Stomach (tissue), 9 donors: ENCODE results near the gene MCAT. TPM values are rescaled to one million over a fixed set of nuclear protein-coding genes. Genes with fewer than 3 reads are reported as not detected.

ENCODE experiments used
- DNase-seq, 2 donors: peaks; one replicate each; pipeline versions ENCODE4 v3.0.0 to v3.0.0-alpha.2; 2013 to 2019
- H3K27ac ChIP-seq, 5 donors: fragments of 200-600 bp in 4 of 5; sonication (generic) in 4 of 5; one replicate each; pipeline ENCODE4 v1.5.1; 2013 to 2019; ENCODE audit warnings: mild to moderate bottlenecking in 1 of 5, moderate library complexity in 1 of 5
- H3K27me3 ChIP-seq, 3 donors: fragments of 200-600 bp; sonication (generic); one replicate each; pipeline ENCODE4 v1.5.1; 2017 to 2019; ENCODE audit warnings: mixed run types in 1 of 3
- H3K36me3 ChIP-seq, 4 donors: fragments of 200-600 bp; sonication (generic); 1 replicate in 3 of 4; 2 replicates in 1 of 4; pipeline ENCODE4 v1.5.1; 2016 to 2019
- H3K4me1 ChIP-seq, 4 donors: fragments of 200-600 bp; sonication (generic); one replicate each; pipeline ENCODE4 v1.5.1; 2016 to 2019
- H3K4me3 ChIP-seq, 4 donors: fragments of 200-600 bp; sonication (generic) in 3 of 4; one replicate each; pipeline ENCODE4 v1.5.1; 2016 to 2019; ENCODE audit warnings: mild to moderate bottlenecking in 1 of 4
- H3K9me3 ChIP-seq, 4 donors: fragments of 200-600 bp; sonication (generic); one replicate each; pipeline ENCODE4 v1.5.1; 2016 to 2019
- EP300 ChIP-seq: sonication (generic); formaldehyde crosslinking; IDR thresholded peaks from one replicate; pipeline ENCODE4 v1.6.1; 2017; ENCODE audit warnings: antibody characterized with exemption
- POLR2A ChIP-seq, 4 donors: fragments of 450-650 bp; IDR thresholded peaks; one replicate each; pipeline ENCODE4 v1.6.1; 2016; ENCODE audit warnings: antibody characterized with exemption in 4 of 4, control low read depth in 2 of 4, mild to moderate bottlenecking in 1 of 4, moderate library complexity in 1 of 4
- POLR2AphosphoS5 ChIP-seq, 3 donors: sonication (generic); formaldehyde crosslinking; IDR thresholded peaks; one replicate each; pipeline ENCODE4 v1.6.1; 2016; ENCODE audit warnings: antibody characterized with exemption in 3 of 3
- WGBS, 5 donors: extraction: QIAGEN DNeasy Blood & Tissue Kit in 3 of 5; methylation state at CpG; one replicate each; pipeline versions ENCODE4 v1.1.5 to v1.1.7; 2013 to 2018; 5-methylcytosine and 5-hydroxymethylcytosine counted together
- intact Hi-C: fragments of 100-400 bp; cut with DNase I; formaldehyde crosslinking; loops from one replicate; pipeline ENCODE4 v1.15.1; 2023; ENCODE audit warnings: low total_unique reads
- polyA plus RNA-seq, 3 donors: library from polyadenylated mRNA; stranded (reverse); fragments of 200-250 nt; gene quantifications; one replicate each; pipeline ENCODE4 v1.2.3, GENCODE V29; 2013
- total RNA-seq, 5 donors: library from RNA; depleted of rRNA; stranded (reverse); fragments of >200 nt; gene quantifications; one replicate each; pipeline versions ENCODE4 v1.1.0 to v1.2.3, GENCODE V29; 2014 to 2016
- TF ChIP-seq, protein P1 (sequence below), 7 experiments: fragments of 450-650 bp in 4 of 7; fragments of 200-600 bp in 3 of 7; sonication (generic) in 3 of 7; IDR thresholded peaks; one replicate each; pipeline ENCODE4 v1.5.1; 2016 to 2019; ENCODE audit warnings: antibody characterized with exemption in 7 of 7, control low read depth in 2 of 7, mild to moderate bottlenecking in 1 of 7
- donor health status: healthy with polysubstance abuse.
- donor health status: Bipolar disorder and iron deficiency.
- donor health status: healthy.

The MCAT gene
- total and polyA plus RNA-seq, 8 donors, result 11.7 to 197 (median 19.0) TPM; not detected in 1

DNA sequence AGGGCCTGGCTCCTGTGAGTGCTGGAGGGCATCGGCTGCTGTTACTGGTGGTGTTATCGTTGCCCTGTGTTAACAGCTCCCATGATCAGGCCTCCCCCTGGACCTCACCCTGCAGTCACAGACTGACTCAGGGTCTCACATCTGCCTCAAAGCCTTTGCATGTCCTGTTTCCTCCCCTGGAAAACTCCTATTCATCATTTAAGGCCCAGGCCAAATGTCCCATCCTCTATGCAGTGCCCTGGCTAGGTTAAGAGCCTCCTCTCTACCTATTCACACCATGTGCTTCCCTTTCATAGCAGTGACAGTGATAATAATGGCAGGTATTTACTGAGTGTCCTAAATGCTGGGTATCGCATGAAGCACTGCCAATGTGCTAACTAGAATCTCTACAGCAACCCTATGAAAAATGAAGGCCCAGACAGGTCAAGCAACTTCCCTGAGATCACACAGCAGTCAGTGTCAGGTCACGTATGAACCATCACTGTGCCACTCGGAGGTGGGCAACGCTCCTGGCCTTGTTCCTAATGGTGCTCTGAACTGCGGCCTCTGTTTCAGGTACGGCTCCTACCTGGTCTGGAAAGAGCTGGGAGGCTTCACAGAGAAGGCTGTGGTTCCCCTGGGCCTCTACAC, 17.4 kb upstream of the MCAT start:
- peaks cover 6 to 48% (median 39%) of the 10 kb centered on the region in 4 donors for H3K36me3 ChIP-seq
- TF ChIP-seq POLR2A (IDR thresholded peaks at IDR 0.05) (no peak), EP300 (no peak), POLR2AphosphoS5 (IDR thresholded peaks at IDR 0.05) (no peak)
- TF ChIP-seq, protein P1, sequence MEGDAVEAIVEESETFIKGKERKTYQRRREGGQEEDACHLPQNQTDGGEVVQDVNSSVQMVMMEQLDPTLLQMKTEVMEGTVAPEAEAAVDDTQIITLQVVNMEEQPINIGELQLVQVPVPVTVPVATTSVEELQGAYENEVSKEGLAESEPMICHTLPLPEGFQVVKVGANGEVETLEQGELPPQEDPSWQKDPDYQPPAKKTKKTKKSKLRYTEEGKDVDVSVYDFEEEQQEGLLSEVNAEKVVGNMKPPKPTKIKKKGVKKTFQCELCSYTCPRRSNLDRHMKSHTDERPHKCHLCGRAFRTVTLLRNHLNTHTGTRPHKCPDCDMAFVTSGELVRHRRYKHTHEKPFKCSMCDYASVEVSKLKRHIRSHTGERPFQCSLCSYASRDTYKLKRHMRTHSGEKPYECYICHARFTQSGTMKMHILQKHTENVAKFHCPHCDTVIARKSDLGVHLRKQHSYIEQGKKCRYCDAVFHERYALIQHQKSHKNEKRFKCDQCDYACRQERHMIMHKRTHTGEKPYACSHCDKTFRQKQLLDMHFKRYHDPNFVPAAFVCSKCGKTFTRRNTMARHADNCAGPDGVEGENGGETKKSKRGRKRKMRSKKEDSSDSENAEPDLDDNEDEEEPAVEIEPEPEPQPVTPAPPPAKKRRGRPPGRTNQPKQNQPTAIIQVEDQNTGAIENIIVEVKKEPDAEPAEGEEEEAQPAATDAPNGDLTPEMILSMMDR (IDR thresholded peaks at IDR 0.05), result no peak
- peaks cover 43 to 90% (median 71%) of the 10 kb centered on the region in 4 donors for H3K4me1 ChIP-seq
- DNase-seq, result no peak
- H3K9me3 ChIP-seq, result no peaks in the 10 kb centered on the region
- 79 to 89% (median 81%) methylated on average over 5 to 8 of the region's 8 CpGs for WGBS, 5 donors
- H3K27me3 ChIP-seq, result no peaks in the 10 kb centered on the region
- no peak overlapping the region for H3K4me3 ChIP-seq
- intact Hi-C loops, result no loop called here
- peak overlapping the region; percentile 75 to 81 (median 75) for H3K27ac ChIP-seq

DNA sequence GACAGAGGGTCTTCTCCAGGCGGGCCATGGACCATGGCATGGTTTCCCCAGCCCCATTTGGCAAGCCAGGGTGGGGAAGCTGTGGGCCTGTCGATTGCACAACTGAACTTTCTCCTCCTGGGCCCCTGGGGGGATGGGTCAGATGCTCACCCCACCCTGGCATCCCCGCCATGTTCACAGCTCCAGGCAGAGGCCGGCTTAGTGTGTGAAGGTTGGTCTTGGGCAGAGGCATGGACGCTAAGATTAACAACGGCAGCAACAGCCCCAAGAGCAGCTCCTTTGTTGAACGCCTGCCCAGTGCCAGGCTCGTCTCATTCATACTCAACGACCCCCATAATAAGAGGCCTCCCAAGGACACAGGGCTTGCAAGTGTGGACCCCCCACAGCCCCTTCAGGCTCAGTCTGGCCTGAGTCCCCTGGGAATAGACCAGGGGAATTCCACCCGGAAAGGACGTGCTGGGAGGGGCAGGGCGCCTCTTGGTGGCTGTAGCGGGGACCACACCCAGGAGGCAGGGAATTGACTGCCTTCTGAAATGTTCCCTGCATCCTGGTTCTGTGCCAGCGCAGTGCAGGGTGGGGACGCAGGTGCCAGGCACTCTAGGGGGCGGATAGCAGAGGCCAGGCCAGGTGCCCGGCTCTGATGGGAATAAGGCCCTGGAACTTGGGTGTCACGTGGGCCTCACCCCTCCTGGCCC, 16.4 kb upstream of the MCAT start:
- WGBS, 5 donors, result 32 to 48% (median 35%) methylated on average over 8 to 18 of the region's 18 CpGs
- TF ChIP-seq EP300 (no peak), POLR2A (IDR thresholded peaks at IDR 0.05) (no peak), POLR2AphosphoS5 (IDR thresholded peaks at IDR 0.05) (peak in 2 of 3 donors; percentile 35 to 81)
- TF ChIP-seq, protein P1 (IDR thresholded peaks at IDR 0.05), result peak in 5 of 7 experiments; percentile 32 to 72 (median 62)
- Histone ChIP-seq H3K4me1 (peaks cover 47 to 91% (median 78%) of the 10 kb centered on the region in 4 donors), H3K27me3 (no peaks in the 10 kb centered on the region), H3K9me3 (no peaks in the 10 kb centered on the region), H3K36me3 (peaks cover 6 to 56% (median 40%) of the 10 kb centered on the region in 4 donors), H3K4me3 (no peak overlapping the region), H3K27ac (peak overlapping the region; percentile 75 to 81 (median 75))
- peak; percentile 87 to 96 for DNase-seq
- intact Hi-C loops, result no loop called here

DNA sequence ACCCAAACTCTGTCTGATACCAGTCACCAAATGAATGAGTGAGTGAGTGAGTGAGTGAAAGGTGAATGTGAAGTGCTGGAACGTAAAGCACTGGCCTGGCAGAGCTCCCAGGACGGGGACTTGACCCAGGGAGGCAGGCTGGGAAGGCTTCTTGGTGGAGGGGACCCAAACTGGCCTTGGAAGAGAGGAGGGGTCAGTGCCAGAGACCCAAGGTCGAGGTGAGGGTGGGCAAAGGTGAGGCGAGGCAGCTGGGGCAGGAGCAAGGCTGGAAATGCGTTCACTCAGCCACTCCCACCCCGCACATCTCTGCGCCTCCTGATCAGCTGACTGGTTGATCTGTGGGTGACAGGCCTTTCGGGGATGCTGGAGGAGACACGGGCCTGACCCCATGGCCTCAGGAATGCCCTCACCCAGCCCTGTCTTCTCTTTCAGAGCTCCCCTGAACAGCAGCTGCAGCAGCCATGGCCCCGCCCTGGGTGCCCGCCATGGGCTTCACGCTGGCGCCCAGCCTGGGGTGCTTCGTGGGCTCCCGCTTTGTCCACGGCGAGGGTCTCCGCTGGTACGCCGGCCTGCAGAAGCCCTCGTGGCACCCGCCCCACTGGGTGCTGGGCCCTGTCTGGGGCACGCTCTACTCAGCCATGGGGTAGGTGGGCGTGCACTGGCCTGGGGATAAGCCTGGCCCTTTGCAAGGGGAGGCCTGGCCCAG, 15.7 kb upstream of the MCAT start:
- peak overlapping the region; percentile 75 to 81 (median 75) for H3K27ac ChIP-seq
- H3K9me3 ChIP-seq, result no peaks in the 10 kb centered on the region
- peaks cover 6 to 56% (median 40%) of the 10 kb centered on the region in 4 donors for H3K36me3 ChIP-seq
- DNase-seq, result peak in 1 of 2 donors; percentile 55
- TF ChIP-seq POLR2AphosphoS5 (IDR thresholded peaks at IDR 0.05) (no peak), EP300 (no peak), POLR2A (IDR thresholded peaks at IDR 0.05) (no peak)
- TF ChIP-seq, protein P1 (IDR thresholded peaks at IDR 0.05), result no peak
- H3K27me3 ChIP-seq, result no peaks in the 10 kb centered on the region
- intact Hi-C loops, result no loop called here
- peaks cover 46 to 91% (median 79%) of the 10 kb centered on the region in 4 donors for H3K4me1 ChIP-seq
- H3K4me3 ChIP-seq, result no peak overlapping the region
- WGBS, 5 donors, result 67 to 85% (median 76%) methylated on average over 17 to 24 of the region's 24 CpGs

DNA sequence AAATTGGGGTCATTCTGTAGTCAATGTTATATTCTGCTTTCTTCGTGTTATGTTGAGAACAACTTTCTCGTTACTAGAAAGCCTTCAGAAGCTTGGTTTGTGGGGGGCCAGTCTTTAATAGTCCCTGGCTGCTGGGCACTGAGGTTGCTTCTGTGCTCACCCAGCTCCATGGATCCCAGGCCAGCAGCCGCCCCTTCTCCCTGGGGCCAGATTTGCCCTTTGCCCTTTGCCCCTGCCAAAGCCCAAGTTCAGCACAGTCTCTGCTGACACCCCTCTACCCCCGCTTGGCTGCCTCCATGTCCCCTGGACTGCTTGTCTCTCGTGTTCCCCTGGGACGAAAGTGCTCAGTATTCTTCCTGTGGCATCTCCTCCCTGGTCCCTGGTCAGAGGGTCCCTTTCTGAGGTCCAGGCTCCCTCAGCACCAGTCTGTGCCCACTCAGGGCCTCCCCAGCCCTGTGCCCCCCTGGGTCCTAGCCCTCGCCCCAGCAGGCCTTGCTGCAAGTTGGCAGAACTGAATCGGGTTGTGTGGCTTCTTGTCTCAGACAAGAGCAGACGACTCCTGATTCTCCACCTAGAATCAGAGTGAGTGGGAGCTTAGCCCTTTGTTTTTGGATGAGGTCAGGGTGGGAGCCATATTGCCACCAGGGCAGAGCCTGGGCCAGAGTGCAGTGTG, 14.8 kb upstream of the MCAT start:
- TF ChIP-seq POLR2AphosphoS5 (IDR thresholded peaks at IDR 0.05) (no peak), EP300 (no peak), POLR2A (IDR thresholded peaks at IDR 0.05) (no peak)
- TF ChIP-seq, protein P1 (IDR thresholded peaks at IDR 0.05), result no peak
- Histone ChIP-seq H3K9me3 (no peaks in the 10 kb centered on the region), H3K27ac (peak overlapping the region; percentile 75 to 81 (median 75)), H3K4me1 (peaks cover 43 to 89% (median 76%) of the 10 kb centered on the region in 4 donors), H3K36me3 (peaks cover 5 to 50% (median 37%) of the 10 kb centered on the region in 4 donors), H3K4me3 (no peak overlapping the region), H3K27me3 (no peaks in the 10 kb centered on the region)
- intact Hi-C loops, result no loop called here
- DNase-seq, result no peak
- 56 to 72% (median 63%) methylated on average over 8 to 9 of the region's 9 CpGs for WGBS, 5 donors
